SK-N-SH (cell line): ENCODE data around the gene PPP1R9A. TPM values are rescaled to one million over a fixed set of nuclear protein-coding genes. Genes with fewer than 3 reads are reported as not detected.

Experiments
- CTCF ChIA-PET: fragments of 300-600, 350-600 bp; formaldehyde crosslinking; extraction: SDS; loops from one replicate; lab custom pipeline; 2021; lab: Yijun Ruan, JAX
- POLR2A ChIA-PET: fragments of 350-600 bp; sonication (Branson Sonifier 250); formaldehyde crosslinking; extraction: SDS; loops from one replicate; lab custom pipeline; 2020; ENCODE audit warnings: antibody characterized with exemption, inconsistent platforms; lab: Yijun Ruan, JAX
- DNase-seq: peaks from one replicate; pipeline ENCODE4 v3.0.0; 2012
- H2AFZ ChIP-seq: fragments of 200-600 bp; sonication (generic); 2 replicates; pipeline ENCODE4 v1.8.1; 2016; ENCODE audit warnings: antibody characterized with exemption, mild to moderate bottlenecking, low read depth
- H3F3A ChIP-seq: fragments of 200-600 bp; sonication (generic); replicated peaks from 2 replicates; pipeline ENCODE3; 2016; ENCODE audit warnings: antibody characterized with exemption, mild to moderate bottlenecking; ENCODE audit not compliant: insufficient read depth
- H3K27ac ChIP-seq, 2 experiments: fragments of 200-500 bp in 1 of 2; fragments of 200-600 bp in 1 of 2; sonication (Bioruptor generic) in 1 of 2; sonication (generic), shearing (Covaris generic) in 1 of 2; 2 replicates each; pipeline versions ENCODE4 v1.5.1 to v1.6.1; 2014 to 2016; ENCODE audit warnings: low read depth in 2 of 2, inconsistent platforms in 1 of 2, low read length in 1 of 2, mild to moderate bottlenecking in 1 of 2, mixed read lengths in 1 of 2
- H3K27me3 ChIP-seq: fragments of 200-600 bp; sonication (generic), shearing (Covaris generic); 2 replicates; pipeline ENCODE4 v1.6.1; 2016; ENCODE audit warnings: mixed run types; ENCODE audit not compliant: insufficient read depth
- H3K36me3 ChIP-seq, 2 experiments: fragments of 200-500 bp in 1 of 2; fragments of 200-600 bp in 1 of 2; sonication (Bioruptor generic) in 1 of 2; sonication (generic) in 1 of 2; replicated peaks in 1 of 2; 2 replicates each; pipeline versions ENCODE3 to v1.5.1; 2014 to 2016; ENCODE audit warnings: low read length in 1 of 2, mild to moderate bottlenecking in 1 of 2; ENCODE audit not compliant: insufficient read depth in 2 of 2, control insufficient read depth in 1 of 2
- H3K4me1 ChIP-seq, 2 experiments: fragments of 200-500 bp in 1 of 2; fragments of 200-600 bp in 1 of 2; sonication (Bioruptor generic) in 1 of 2; sonication (generic), shearing (Covaris generic) in 1 of 2; 2 replicates each; pipeline versions ENCODE4 v1.5.1 to v1.6.1; 2014 to 2016; ENCODE audit warnings: low read depth in 1 of 2, low read length in 1 of 2, mixed run types in 1 of 2; ENCODE audit not compliant: insufficient read depth in 2 of 2, control insufficient read depth in 1 of 2
- H3K4me2 ChIP-seq: fragments of 200-600 bp; sonication (generic), shearing (Covaris generic); 2 replicates; pipeline ENCODE4 v1.6.1; 2017; ENCODE audit warnings: mixed run types
- H3K4me3 ChIP-seq, 2 experiments: fragments of 200-500 bp in 1 of 2; fragments of 200-600 bp in 1 of 2; sonication (Bioruptor generic) in 1 of 2; sonication (generic), shearing (Covaris generic) in 1 of 2; 2 replicates each; pipeline versions ENCODE4 v1.5.1 to v1.8.1; 2014 to 2016; ENCODE audit warnings: low read depth in 2 of 2, inconsistent platforms in 1 of 2, low read length in 1 of 2, mild to moderate bottlenecking in 1 of 2, mixed read lengths in 1 of 2, moderate library complexity in 1 of 2
- H3K79me2 ChIP-seq: fragments of 200-600 bp; sonication (generic); 2 replicates; pipeline ENCODE4 v1.8.1; 2017; ENCODE audit warnings: mild to moderate bottlenecking; ENCODE audit not compliant: insufficient read depth
- H3K9ac ChIP-seq: fragments of 200-600 bp; sonication (generic); 2 replicates; pipeline ENCODE4 v1.6.1; 2017; ENCODE audit warnings: mixed run types
- H3K9me2 ChIP-seq: fragments of 200-600 bp; sonication (generic); 2 replicates; pipeline ENCODE4 v1.6.1; 2017; ENCODE audit warnings: mixed run types
- H3K9me3 ChIP-seq: fragments of 200-600 bp; sonication (generic); 2 replicates; pipeline ENCODE4 v1.6.1; 2017; ENCODE audit warnings: mixed run types, mild to moderate bottlenecking, moderate library complexity
- H4K20me1 ChIP-seq: fragments of 200-600 bp; sonication (generic); 2 replicates; pipeline ENCODE4 v1.6.1; 2017; ENCODE audit warnings: mild to moderate bottlenecking, mixed run types; ENCODE audit not compliant: insufficient read depth
- FOSL2 ChIP-seq: IDR thresholded peaks from 2 replicates; pipeline ENCODE4 v1.4.0; 2012; ENCODE audit warnings: low read depth, mild to moderate bottlenecking, moderate library complexity, borderline replicate concordance
- GABPA ChIP-seq: IDR thresholded peaks from 2 replicates; pipeline ENCODE4 v1.4.0; 2012; ENCODE audit warnings: low read depth, mild to moderate bottlenecking
- IRF3 ChIP-seq: fragments of 150-350 bp; IDR thresholded peaks from 2 replicates; pipeline ENCODE4 v1.6.1; 2016; ENCODE audit warnings: mild to moderate bottlenecking, low read depth, low read length
- JUND ChIP-seq: IDR thresholded peaks from 2 replicates; pipeline ENCODE4 v1.4.0; 2012
- NFIC ChIP-seq: IDR thresholded peaks from 2 replicates; pipeline ENCODE4 v1.4.0; 2012; ENCODE audit warnings: borderline replicate concordance
- NRF1 ChIP-seq: IDR thresholded peaks from 2 replicates; pipeline ENCODE4 v1.6.1; 2012; ENCODE audit warnings: low read depth, mild to moderate bottlenecking, low read length
- PBX3 ChIP-seq: IDR thresholded peaks from 2 replicates; pipeline ENCODE4; 2012
- POLR2AphosphoS5 ChIP-seq: IDR thresholded peaks from 2 replicates; pipeline ENCODE4 v1.6.1; 2012; ENCODE audit warnings: low read depth, low read length
- RAD21 ChIP-seq: IDR thresholded peaks from 2 replicates; pipeline ENCODE4 v1.6.1; 2012; ENCODE audit warnings: mild to moderate bottlenecking, low read length
- RCOR1 ChIP-seq: fragments of 150-350 bp; IDR thresholded peaks from 2 replicates; pipeline ENCODE4 v1.6.1; 2017; ENCODE audit warnings: antibody characterized with exemption, low read length
- RFX5 ChIP-seq: IDR thresholded peaks from 2 replicates; pipeline ENCODE4 v1.6.1; 2012; ENCODE audit warnings: mild to moderate bottlenecking, improper control_type of control experiment, low read length
- RXRA ChIP-seq: IDR thresholded peaks from 2 replicates; pipeline ENCODE4 v1.4.0; 2012; ENCODE audit warnings: low read depth, mild to moderate bottlenecking, borderline replicate concordance
- SIN3A ChIP-seq: IDR thresholded peaks from 2 replicates; pipeline ENCODE4 v1.6.1; 2012; ENCODE audit warnings: low read depth, mild to moderate bottlenecking, low read length, moderate library complexity, borderline replicate concordance
- TAF1 ChIP-seq: IDR thresholded peaks from 2 replicates; pipeline ENCODE4 v1.6.1; 2012; ENCODE audit warnings: low read depth, mild to moderate bottlenecking, low read length, moderate library complexity, borderline replicate concordance
- USF1 ChIP-seq: IDR thresholded peaks from 2 replicates; pipeline ENCODE4 v1.4.0; 2012; ENCODE audit warnings: low read depth, borderline replicate concordance
- USF2 ChIP-seq: fragments of 150-350 bp; IDR thresholded peaks from 2 replicates; pipeline ENCODE4 v1.6.1; 2017; ENCODE audit warnings: antibody characterized with exemption, low read length, low read depth, borderline replicate concordance
- WGBS: methylation state at CpG from one replicate; pipeline ENCODE4 v1.1.6; 2017; ENCODE audit warnings: low lambda C conversion rate; 5-methylcytosine and 5-hydroxymethylcytosine counted together
- polyA plus RNA-seq, 3 experiments: library from polyadenylated mRNA; depleted of rRNA; stranded (reverse); fragments of >200 nt; gene quantifications; 2 replicates each; pipeline ENCODE4 v1.2.3, GENCODE V29; 2012

Gene PPP1R9A
- polyA plus RNA-seq, 1 of the 3 experiments (the other 2 are of a cell fraction), result 0.30 TPM

- Histone ChIP-seq H3K27ac (no peak overlapping the region), H3K4me2 (no peak overlapping the region), H3K4me1 (no peaks in the 10 kb centered on the region), H3K4me3 (no peak overlapping the region), H4K20me1 (no peaks in the 10 kb centered on the region), H3F3A (no peaks in the 10 kb centered on the region), H3K79me2 (no peaks in the 10 kb centered on the region), H2AFZ (no peak overlapping the region), H3K27me3 (no peaks in the 10 kb centered on the region), H3K36me3 (no peaks in the 10 kb centered on the region), H3K9me2 (no peaks in the 10 kb centered on the region), H3K9ac (no peak overlapping the region), H3K9me3 (no peaks in the 10 kb centered on the region)
- ChIA-PET CTCF (no interaction called here), POLR2A (no interaction called here)
- TF ChIP-seq JUND (no peak), POLR2AphosphoS5 (no peak), USF2 (no peak), USF1 (no peak), RFX5 (no peak), TAF1 (no peak), RAD21 (no peak), NRF1 (no peak), GABPA (no peak)
- DNase-seq, result no peak
- WGBS, result 16% methylated on average over 2 of the region's 2 CpGs
These were observed 17.2 kb upstream of the PPP1R9A start for GRCh38 chr7:94890216-94890615.

GRCh38 chr7:94893661-94894060, 13.7 kb upstream of the PPP1R9A start:
- H3K4me3 ChIP-seq, result no peak overlapping the region
- POLR2A ChIA-PET, result no interaction called here
- no peaks in the 10 kb centered on the region for H3K27me3 ChIP-seq
- 21% methylated on average over 6 of the region's 6 CpGs for WGBS
- no peak overlapping the region for H2AFZ ChIP-seq
- no peak overlapping the region for H3K9ac ChIP-seq
- no peaks in the 10 kb centered on the region for H3K36me3 ChIP-seq
- no peak overlapping the region for H3K27ac ChIP-seq
- no peak for DNase-seq
- H3K4me1 ChIP-seq, result no peaks in the 10 kb centered on the region
- no peak overlapping the region for H3K4me2 ChIP-seq
- no peaks in the 10 kb centered on the region for H3K9me3 ChIP-seq
- no peaks in the 10 kb centered on the region for H3F3A ChIP-seq
- H3K79me2 ChIP-seq, result no peaks in the 10 kb centered on the region
- no peak for TF ChIP-seq RXRA
- TF ChIP-seq SIN3A, result no peak
- TF ChIP-seq FOSL2, result no peak
- no peak for TF ChIP-seq GABPA
- no peaks in the 10 kb centered on the region for H3K9me2 ChIP-seq
- no peaks in the 10 kb centered on the region for H4K20me1 ChIP-seq
- CTCF ChIA-PET, result no interaction called here

- no peaks in the 10 kb centered on the region for H3K36me3 ChIP-seq
- no peaks in the 10 kb centered on the region for H4K20me1 ChIP-seq
- H3F3A ChIP-seq, result no peaks in the 10 kb centered on the region
- H3K9me2 ChIP-seq, result no peaks in the 10 kb centered on the region
- H3K27ac ChIP-seq, result no peak overlapping the region
- TF ChIP-seq RAD21 (no peak), POLR2AphosphoS5 (no peak), RFX5 (no peak), PBX3 (no peak), NRF1 (no peak), NFIC (no peak), RCOR1 (no peak), IRF3 (no peak), USF2 (no peak)
- POLR2A ChIA-PET, result no interaction called here
- H2AFZ ChIP-seq, result no peak overlapping the region
- no peaks in the 10 kb centered on the region for H3K9me3 ChIP-seq
- no peak overlapping the region for H3K9ac ChIP-seq
- 10% methylated on average over 1 of the region's 1 CpG for WGBS
- H3K4me1 ChIP-seq, result no peaks in the 10 kb centered on the region; a peak in 1 of 4 replicates
- no peak overlapping the region for H3K4me2 ChIP-seq
- DNase-seq, result no peak
- no peak overlapping the region for H3K4me3 ChIP-seq
- CTCF ChIA-PET, result no interaction called here
- no peaks in the 10 kb centered on the region for H3K27me3 ChIP-seq
- H3K79me2 ChIP-seq, result no peaks in the 10 kb centered on the region
These were observed 9.9 kb upstream of the PPP1R9A start for GRCh38 chr7:94897541-94897940.
